Measurements from ENCODE around the gene PSMD14.
"Not testable (repeated sequence)": the region's sequence is repeated elsewhere in the genome, so short reads cannot be mapped to it uniquely, and the experiment has no call there.

Gene PSMD14

GRCh38 chr2:161337247-161337646, 29.0 kb downstream of the PSMD14 start:
- no peak for DNase-seq

GRCh38 chr2:161339532-161339931, 31.3 kb downstream of the PSMD14 start:
- not testable (repeated sequence) for DNase-seq

GRCh38 chr2:161340930-161341413, 32.7 kb downstream of the PSMD14 start:
- DNase-seq: peak; percentile 6

DNA sequence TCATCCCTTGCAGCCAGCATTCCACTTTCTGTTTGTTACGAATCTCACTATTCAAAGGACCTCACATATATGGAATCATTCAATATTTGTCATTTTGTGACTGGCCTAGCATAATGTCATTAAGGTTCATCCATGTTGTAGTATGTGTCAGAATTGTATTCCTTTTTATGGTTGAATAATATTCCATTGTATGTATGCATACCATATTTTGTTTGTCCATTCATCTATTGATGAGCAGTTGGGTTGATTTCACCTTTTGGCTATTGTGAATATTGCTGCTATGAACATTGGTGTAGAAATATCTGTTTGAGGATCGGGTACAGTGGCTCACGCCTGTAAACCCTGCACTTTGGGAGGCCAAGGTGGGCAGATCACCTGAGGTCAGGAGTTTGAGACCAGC, 35.0 kb downstream of the PSMD14 start:
- DNase-seq: no peak

- DNase-seq: no peak
These were observed 36.5 kb downstream of the PSMD14 start for GRCh38 chr2:161344692-161345091.

DNA sequence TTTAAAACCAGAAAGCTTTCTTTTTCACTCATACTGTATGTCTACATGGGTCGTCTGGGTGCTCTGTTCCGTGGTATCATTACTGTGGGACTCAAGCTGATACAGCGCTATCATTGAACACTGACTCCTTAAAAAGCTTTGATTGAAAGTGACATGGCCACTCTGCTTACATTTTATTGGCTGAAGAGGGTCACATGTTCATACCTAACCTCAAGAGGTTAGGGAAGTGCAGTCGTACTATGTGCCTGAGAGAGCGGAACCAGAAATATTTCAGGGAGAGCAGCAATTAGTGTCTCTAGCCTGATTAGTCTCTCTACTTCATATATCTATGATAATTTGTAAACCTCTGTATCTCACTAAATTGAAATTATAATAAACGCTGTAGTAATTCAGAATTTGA, 43.5 kb downstream of the PSMD14 start:
- DNase-seq: no peak

GRCh38 chr2:161352719-161353118, 44.5 kb downstream of the PSMD14 start:
- no peak for DNase-seq

GRCh38 chr2:161353543-161353942, 45.3 kb downstream of the PSMD14 start:
- no peak for DNase-seq

GRCh38 chr2:161354106-161354505, 45.9 kb downstream of the PSMD14 start:
- no peak for DNase-seq

DNA sequence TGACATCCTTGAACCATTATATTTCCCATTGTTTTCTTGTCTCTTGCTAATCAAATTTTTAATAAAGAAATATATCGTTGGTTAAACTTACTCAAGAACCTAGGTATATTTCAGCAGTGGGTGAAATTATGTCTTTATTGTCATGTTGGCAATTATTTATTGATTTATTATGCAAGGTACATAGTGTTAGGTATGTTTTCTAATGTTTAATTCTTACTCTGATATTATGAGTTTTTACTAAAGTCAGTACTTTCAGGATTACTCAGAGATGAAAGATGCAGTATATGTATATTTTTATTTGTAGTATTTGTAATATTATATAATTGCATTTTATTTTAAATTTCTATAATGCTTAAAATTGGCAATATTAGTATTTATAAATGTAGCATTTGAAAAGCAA, 46.9 kb downstream of the PSMD14 start:
- no peak for DNase-seq

- no peak for DNase-seq
These were observed 47.8 kb downstream of the PSMD14 start for GRCh38 chr2:161355983-161356382.

DNA sequence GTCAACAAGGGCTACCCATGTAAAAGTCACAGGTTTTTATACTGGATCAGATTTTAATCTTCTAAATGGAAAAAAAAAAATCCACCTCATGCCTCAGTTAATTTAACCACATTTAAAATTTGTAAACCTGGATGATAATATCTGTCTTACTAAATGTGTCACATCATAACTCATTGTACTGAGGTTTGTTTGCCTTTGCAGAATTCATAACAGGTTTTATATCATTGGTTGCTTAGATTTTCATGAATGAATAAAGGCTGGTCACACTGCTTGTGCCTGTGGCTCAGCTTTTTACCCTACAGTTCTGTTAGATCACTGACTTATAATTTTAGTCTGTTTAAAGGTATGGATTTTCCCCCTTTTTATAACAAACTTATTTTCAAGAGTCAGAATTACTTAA, 48.9 kb downstream of the PSMD14 start:
- no peak for DNase-seq

DNA sequence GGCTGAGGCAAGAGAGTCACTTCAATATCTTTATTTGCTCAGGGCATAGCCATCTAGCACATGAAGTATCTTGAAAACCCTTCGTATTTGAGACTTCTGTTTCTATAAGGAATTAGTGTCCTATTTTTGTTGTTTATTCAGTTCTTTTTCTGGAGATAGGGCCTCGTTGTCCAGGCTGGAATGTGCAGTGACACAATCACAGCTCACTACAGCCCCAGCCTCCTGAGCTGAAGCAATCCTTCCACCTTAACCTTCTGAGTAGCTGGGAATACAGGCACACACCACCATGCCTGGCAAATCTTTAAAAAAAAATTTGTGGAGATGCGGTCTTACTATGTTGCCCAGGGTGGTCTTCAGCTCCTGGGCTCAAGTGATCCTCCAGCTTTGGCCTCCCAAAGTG, 50.6 kb downstream of the PSMD14 start:
- DNase-seq: no peak

DNA sequence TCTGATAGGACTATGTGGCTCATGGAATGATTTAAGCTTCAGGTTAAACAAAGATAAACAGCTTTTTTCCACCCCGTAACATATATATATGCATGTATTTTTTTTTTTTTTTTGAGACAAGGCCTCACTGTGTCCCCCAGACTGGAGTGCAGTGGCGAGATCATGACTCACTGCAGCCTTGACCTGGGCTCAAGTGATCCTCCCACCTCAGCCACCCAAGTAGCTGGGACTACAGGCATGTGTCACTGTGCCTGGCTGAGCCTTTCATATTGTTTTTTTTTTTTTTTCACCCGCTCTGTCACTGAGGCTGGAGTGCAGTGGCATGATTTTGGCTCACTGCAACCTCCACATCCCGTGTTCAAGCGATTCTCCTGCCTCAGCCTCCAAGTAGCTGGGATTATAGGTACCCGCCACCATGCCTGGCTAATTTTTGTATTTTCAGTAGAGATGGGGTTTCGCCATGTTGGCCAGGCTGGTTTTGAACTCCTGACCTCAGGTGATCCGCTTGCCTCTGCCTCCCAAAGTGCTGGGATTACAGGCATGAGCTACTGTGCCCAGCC, 52.0 kb downstream of the PSMD14 start:
- not testable (repeated sequence) for DNase-seq

DNA sequence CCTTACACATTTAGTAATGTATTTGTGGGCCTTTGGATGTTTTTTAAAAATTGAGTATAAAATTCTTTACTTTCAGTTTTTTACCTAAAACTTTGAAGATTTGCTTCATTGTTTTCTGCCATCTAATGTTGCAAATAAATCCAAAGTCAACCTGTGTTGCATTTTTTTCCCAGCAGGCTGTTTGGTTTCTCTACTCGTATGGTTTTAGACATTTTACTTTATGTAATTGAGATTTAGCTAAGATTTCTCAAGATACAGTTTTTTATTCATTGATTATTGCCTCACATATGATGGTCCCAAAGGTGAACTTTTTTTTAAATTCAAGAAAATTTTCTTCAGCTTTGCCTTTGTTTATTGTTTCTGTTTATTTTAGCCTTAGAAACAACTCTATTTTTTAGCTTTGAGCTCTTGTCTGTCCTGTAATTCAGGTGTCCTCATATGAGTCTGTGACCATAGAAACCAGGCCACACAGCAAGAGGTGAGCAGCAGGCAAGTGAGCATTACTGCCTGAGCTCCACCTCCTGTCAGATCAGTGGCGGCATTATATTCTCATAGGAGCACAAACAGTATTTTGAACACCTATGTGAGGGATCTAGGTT, 54.4 kb downstream of the PSMD14 start:
- DNase-seq: no peak

GRCh38 chr2:161367675-161368074, 59.5 kb downstream of the PSMD14 start:
- no peak for DNase-seq

DNA sequence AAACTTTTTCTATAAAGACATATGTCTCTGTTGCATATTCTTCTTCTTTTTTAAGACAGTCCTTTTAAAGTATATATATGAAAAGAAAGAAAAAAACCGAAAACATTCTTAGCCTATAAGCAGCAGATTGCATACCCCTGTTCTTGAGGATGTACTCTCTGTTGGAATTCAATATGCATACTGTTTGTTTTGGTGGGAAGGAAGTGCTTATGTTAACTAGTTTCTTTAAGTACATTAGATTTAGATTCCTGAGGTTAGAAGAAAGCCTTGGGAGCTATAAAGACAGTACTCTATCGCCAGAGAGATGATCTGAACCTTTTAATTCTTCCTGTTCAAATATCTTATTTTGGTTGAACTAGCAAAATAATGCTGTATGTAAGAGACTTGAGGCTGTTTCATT, 61.1 kb downstream of the PSMD14 start:
- no peak for DNase-seq

DNA sequence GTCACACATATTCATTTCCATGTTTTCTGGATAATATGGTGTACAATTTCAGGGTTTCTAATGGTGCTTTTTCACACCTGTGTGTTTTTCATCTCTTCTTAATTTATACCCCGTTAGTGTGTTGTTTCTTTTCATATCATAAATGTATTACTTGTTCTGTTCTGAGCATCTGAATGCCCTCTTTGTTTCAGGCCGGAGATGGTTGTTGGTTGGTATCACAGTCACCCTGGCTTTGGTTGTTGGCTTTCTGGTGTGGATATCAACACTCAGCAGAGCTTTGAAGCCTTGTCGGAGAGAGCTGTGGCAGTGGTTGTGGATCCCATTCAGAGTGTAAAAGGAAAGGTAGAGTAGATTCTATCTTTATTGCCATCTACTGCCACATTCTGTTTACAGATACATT, 62.8 kb downstream of the PSMD14 start:
- DNase-seq: no peak

DNA sequence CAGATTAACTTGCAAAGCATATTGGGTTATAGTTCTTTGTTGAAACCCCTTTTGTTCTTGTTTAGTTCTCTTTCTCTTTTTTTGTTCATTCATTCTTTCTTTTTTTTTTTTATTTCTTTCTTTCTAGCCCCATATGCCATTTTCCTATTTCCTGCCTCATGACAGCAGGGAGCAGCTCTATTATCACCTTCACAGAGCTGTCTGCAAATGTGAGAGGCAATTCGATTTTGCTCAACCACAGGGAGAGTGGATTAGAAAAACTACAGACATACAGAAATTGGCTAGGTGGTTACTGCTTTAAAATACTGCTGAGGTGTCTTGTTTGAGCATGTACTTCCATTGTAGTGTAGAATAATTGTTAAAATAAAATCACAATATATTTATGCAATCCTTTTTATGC, 63.6 kb downstream of the PSMD14 start:
- no peak for DNase-seq

- DNase-seq: peak; percentile 64
These were observed 65.7 kb downstream of the PSMD14 start for GRCh38 chr2:161373942-161374341.

DNA sequence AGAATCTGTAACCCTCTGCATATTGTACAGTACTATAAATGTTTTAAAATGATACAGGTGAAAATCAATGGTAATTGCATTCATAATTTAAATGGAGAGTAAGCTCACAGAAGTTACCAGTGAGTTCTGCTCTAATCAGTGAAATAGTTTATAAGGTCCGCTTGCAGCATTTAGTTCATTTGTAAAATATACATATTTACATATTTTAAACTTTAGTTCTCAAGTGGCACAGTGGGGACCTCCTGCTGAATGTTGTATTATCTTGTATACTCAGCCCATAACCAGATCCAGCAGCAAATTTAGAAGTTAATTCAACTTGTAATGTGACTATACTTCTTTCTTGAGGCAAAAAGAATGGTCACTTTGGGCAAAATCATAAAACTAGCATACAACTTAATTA, 66.2 kb downstream of the PSMD14 start:
- DNase-seq: no peak

DNA sequence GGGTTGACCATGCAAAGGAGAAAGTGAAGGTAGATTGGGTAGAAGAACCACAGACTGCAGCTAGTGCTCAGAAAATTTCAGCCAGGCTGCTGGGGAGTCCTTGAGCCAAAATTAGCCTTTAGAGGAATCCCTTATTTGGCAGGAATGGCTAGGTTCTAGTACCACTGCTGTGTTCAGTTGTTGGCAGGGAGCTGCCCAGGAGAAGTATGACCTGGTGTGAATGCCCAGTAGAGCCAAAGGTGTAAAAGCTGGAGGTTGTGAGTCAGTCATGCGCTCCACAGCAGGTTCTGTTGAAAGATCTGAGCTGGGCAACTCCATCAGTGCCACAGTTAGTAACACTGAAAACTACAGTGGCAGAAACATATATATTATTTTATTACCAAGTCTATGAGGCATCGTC, 71.5 kb downstream of the PSMD14 start:
- no peak for DNase-seq

GRCh38 chr2:161381546-161381945, 73.3 kb downstream of the PSMD14 start:
- DNase-seq: no peak

DNA sequence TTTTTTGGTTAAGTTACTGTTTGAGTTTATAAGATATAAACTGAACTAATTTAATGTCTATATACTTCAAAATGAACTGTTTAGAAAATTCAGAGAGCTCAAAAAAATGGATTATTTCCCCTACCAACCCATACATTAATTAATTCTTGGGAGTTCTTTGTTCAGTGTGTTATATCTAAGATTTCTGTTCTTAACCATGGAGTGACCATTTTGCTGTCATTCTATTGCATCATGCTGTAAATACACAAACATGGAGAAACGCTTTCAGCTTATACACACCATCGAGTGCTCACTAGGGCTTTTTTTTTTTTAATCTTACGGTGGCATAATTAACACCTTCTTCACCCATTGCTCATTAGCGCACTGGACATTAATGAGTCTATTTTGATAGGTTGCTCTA, 74.5 kb downstream of the PSMD14 start:
- DNase-seq: no peak

GRCh38 chr2:161384864-161385263, 76.6 kb downstream of the PSMD14 start:
- DNase-seq: no peak

All from fibroblast of skin of scalp (primary cell).